ENCODE data around the gene SUPT20HL1. TPM values are rescaled to one million over a fixed set of nuclear protein-coding genes. Genes with fewer than 3 reads are reported as not detected.

Gene SUPT20HL1
- polyA plus RNA-seq, 1 experiment: not detected

GRCh38 chrX:24391843-24392242, 31.4 kb downstream of the SUPT20HL1 start:
- H3K27ac ChIP-seq (ENCODE audit: low read depth, low read length): no peak overlapping the region
- DNase-seq (ENCODE audit: low read depth, low spot score): no peak
- TF ChIP-seq CTCF (IDR thresholded peaks at IDR 0.05; ENCODE audit: low read depth, low read length): no peak
- ChIA-PET POLR2A (no interaction called here), CTCF (no interaction called here)
- H3K9me3 ChIP-seq (ENCODE audit: control insufficient read depth, insufficient read depth, low read length): no peaks in the 10 kb centered on the region
- H3K27me3 ChIP-seq (ENCODE audit: control insufficient read depth, insufficient read depth, low read length): peaks cover under 1% of the 10 kb centered on the region
- no peak overlapping the region for H3K4me3 ChIP-seq (ENCODE audit: low read depth, low read length)

GRCh38 chrX:24392709-24393108, 32.3 kb downstream of the SUPT20HL1 start:
- DNase-seq (ENCODE audit: low read depth, low spot score): no peak
- Histone ChIP-seq H3K4me3 (ENCODE audit: low read depth, low read length) (no peak overlapping the region), H3K27ac (ENCODE audit: low read depth, low read length) (no peak overlapping the region), H3K9me3 (ENCODE audit: control insufficient read depth, insufficient read depth, low read length) (no peaks in the 10 kb centered on the region), H3K27me3 (ENCODE audit: control insufficient read depth, insufficient read depth, low read length) (peaks cover 3% of the 10 kb centered on the region)
- TF ChIP-seq CTCF (IDR thresholded peaks at IDR 0.05; ENCODE audit: low read depth, low read length): no peak
- ChIA-PET POLR2A (no interaction called here), CTCF (interaction anchor here (1.4 kb wide), 1 partner anchor 106 kb away, joined by 4 read pairs; no protein-coding TSS in a partner anchor)

GRCh38 chrX:24395775-24396174, 35.3 kb downstream of the SUPT20HL1 start:
- H3K9me3 ChIP-seq (ENCODE audit: control insufficient read depth, insufficient read depth, low read length): no peaks in the 10 kb centered on the region
- peak; percentile 71 for TF ChIP-seq CTCF (IDR thresholded peaks at IDR 0.05; ENCODE audit: low read depth, low read length)
- H3K4me3 ChIP-seq (ENCODE audit: low read depth, low read length): no peak overlapping the region
- POLR2A ChIA-PET: no interaction called here
- H3K27ac ChIP-seq (ENCODE audit: low read depth, low read length): no peak overlapping the region
- peak; percentile 47 for DNase-seq (ENCODE audit: low read depth, low spot score)
- CTCF ChIA-PET: interaction anchor here (0.5 to 3.4 kb wide), 12 partner anchors 8 to 443 kb away, joined by 3 to 58 read pairs (median 4); no protein-coding TSS in a partner anchor
- peaks cover 3% of the 10 kb centered on the region for H3K27me3 ChIP-seq (ENCODE audit: control insufficient read depth, insufficient read depth, low read length)

- Histone ChIP-seq H3K9me3 (ENCODE audit: control insufficient read depth, insufficient read depth, low read length) (no peaks in the 10 kb centered on the region), H3K27ac (ENCODE audit: low read depth, low read length) (no peak overlapping the region), H3K4me3 (ENCODE audit: low read depth, low read length) (no peak overlapping the region), H3K27me3 (ENCODE audit: control insufficient read depth, insufficient read depth, low read length) (peaks cover 3% of the 10 kb centered on the region)
- CTCF ChIA-PET: interaction anchor here (0.6 to 3.4 kb wide), 12 partner anchors 9 to 786 kb away, joined by 3 to 58 read pairs (median 4); no protein-coding TSS in a partner anchor
- no peak for TF ChIP-seq CTCF (IDR thresholded peaks at IDR 0.05; ENCODE audit: low read depth, low read length)
- DNase-seq (ENCODE audit: low read depth, low spot score): no peak
- POLR2A ChIA-PET: no interaction called here
These were observed 35.9 kb downstream of the SUPT20HL1 start for GRCh38 chrX:24396236-24396930.

- ChIA-PET POLR2A (no interaction called here), CTCF (interaction anchor here (0.8 to 3.4 kb wide), 9 partner anchors 22 to 747 kb away, joined by 3 to 58 read pairs (median 5); no protein-coding TSS in a partner anchor)
- TF ChIP-seq CTCF (IDR thresholded peaks at IDR 0.05; ENCODE audit: low read depth, low read length): no peak
- Histone ChIP-seq H3K27me3 (ENCODE audit: control insufficient read depth, insufficient read depth, low read length) (peaks cover 3% of the 10 kb centered on the region), H3K4me3 (ENCODE audit: low read depth, low read length) (no peak overlapping the region), H3K27ac (ENCODE audit: low read depth, low read length) (no peak overlapping the region), H3K9me3 (ENCODE audit: control insufficient read depth, insufficient read depth, low read length) (no peaks in the 10 kb centered on the region)
- no peak for DNase-seq (ENCODE audit: low read depth, low spot score)
These were observed 36.5 kb downstream of the SUPT20HL1 start for GRCh38 chrX:24396931-24397279.
